ENCODE measurements around the gene OAS2.
A peak's percentile ranks its signal among the peaks of the same experiment; 100 is the strongest.

Gene OAS2

DNA sequence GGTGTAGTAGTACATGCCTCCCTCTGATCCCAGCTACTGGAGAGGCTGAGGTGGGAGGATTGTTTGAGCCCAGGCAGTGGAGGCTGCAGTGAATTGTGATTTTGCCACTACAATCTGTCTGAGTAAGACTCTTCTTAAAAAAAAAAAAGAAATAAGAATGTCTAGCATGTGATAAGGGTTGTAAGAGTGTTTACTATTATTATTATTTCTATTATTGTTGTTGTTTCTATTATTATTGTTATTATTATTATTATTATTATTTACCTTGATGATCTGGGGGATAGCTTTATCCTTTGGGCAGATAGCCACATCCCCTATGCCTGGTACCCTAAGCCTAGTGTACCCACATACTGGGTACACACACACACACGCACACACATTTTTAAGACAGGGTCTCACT is 35.7 kb upstream of the OAS2 start:
- no peak overlapping the region for H2BK5ac ChIP-seq (ENCODE audit: low read depth, low read length, poor library complexity)
- no peak overlapping the region for H2BK12ac ChIP-seq (ENCODE audit: low read length)
- no peak overlapping the region for H4K12ac ChIP-seq (ENCODE audit: low read depth, low read length)
- H3K79me2 ChIP-seq (ENCODE audit: control insufficient read depth, insufficient read depth, low read length, poor library complexity) = no peaks in the 10 kb centered on the region
- no peak overlapping the region for H2AFZ ChIP-seq (ENCODE audit: insufficient read depth, low read length, poor library complexity)
- H3K23ac ChIP-seq (ENCODE audit: low read length) = no peak overlapping the region
- H3K4me2 ChIP-seq (ENCODE audit: low read length) = no peak overlapping the region
- H3K9me3 ChIP-seq (ENCODE audit: insufficient read depth, low read depth, low read length) = no peaks in the 10 kb centered on the region
- H3K4me3 ChIP-seq (ENCODE audit: low read depth, low read length) = no peak overlapping the region
- no peak overlapping the region for H2BK120ac ChIP-seq (ENCODE audit: insufficient read depth, low read length, poor library complexity)
- H3K14ac ChIP-seq (ENCODE audit: low read length) = no peak overlapping the region
- H3K27me3 ChIP-seq (ENCODE audit: insufficient read depth, low read length) = peaks cover 4% of the 10 kb centered on the region
- H4K91ac ChIP-seq (ENCODE audit: low read depth, low read length) = no peak overlapping the region
- no peaks in the 10 kb centered on the region for H3K36me3 ChIP-seq (ENCODE audit: control insufficient read depth in 1 of 2, insufficient read depth in 2 of 2, low read length in 2 of 2)
- no peak overlapping the region for H3K18ac ChIP-seq (ENCODE audit: low read length)
- no peaks in the 10 kb centered on the region for H3K79me1 ChIP-seq (ENCODE audit: low read length)
- no peak overlapping the region for H3K9ac ChIP-seq (ENCODE audit: low read length)
- H2AK5ac ChIP-seq (ENCODE audit: low read length) = no peak overlapping the region
- no peak for DNase-seq
- no peak overlapping the region for H3K27ac ChIP-seq (ENCODE audit: low read depth, low read length)
- WGBS (ENCODE audit: extremely low coverage, insufficient coverage, insufficient read length) = no CpG with 5 or more reads among the region's 1 CpG
- no peak overlapping the region for H4K8ac ChIP-seq (ENCODE audit: low read depth, low read length)
- no peak overlapping the region for H3K4ac ChIP-seq (ENCODE audit: low read depth, low read length)
- no peaks in the 10 kb centered on the region for H3K4me1 ChIP-seq (ENCODE audit: control insufficient read depth in 1 of 2, insufficient read depth in 2 of 2, low read length in 2 of 2)

DNA sequence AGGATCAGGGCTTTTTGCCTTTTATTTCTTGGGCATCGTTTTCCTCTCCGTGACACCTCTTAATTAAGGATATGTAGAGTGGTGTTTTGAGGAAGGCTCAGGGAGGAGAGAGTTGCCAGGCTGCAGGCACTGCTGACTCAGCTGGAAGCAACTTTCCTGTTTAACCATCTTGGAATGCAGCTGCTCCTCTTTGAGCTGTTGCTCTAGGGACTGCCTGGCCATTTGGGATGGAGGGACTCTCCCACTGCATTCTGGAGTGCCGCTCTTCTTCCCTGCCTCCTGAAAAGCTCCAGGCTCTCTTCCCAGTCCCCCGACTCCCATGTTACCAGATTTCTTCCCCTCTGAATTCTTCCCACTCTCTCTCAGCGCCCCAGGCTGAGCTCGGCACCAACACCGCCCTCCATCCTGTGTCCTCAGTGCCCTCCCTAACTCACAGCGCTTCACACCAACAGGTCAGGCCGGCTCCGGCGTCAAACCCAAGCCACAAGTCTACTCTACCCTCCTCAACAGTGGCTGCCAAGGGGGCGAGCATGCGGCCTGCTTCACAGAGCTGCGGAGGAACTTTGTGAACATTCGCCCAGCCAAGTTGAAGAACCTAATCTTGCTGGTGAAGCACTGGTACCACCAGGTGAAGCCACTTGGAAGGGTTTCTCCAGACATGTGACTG is 34.2 kb upstream of the OAS2 start:
- Histone ChIP-seq H3K79me1 (ENCODE audit: low read length) (no peaks in the 10 kb centered on the region), H3K9me3 (ENCODE audit: insufficient read depth, low read depth, low read length) (no peaks in the 10 kb centered on the region), H3K27ac (ENCODE audit: low read depth, low read length) (no peak overlapping the region), H4K8ac (ENCODE audit: low read depth, low read length) (no peak overlapping the region), H3K79me2 (ENCODE audit: control insufficient read depth, insufficient read depth, low read length, poor library complexity) (no peaks in the 10 kb centered on the region), H3K4me3 (ENCODE audit: low read depth, low read length) (no peak overlapping the region), H2AFZ (ENCODE audit: insufficient read depth, low read length, poor library complexity) (no peak overlapping the region), H3K4ac (ENCODE audit: low read depth, low read length) (no peak overlapping the region), H4K91ac (ENCODE audit: low read depth, low read length) (no peak overlapping the region), H3K18ac (ENCODE audit: low read length) (no peak overlapping the region), H3K27me3 (ENCODE audit: insufficient read depth, low read length) (no peaks in the 10 kb centered on the region), H3K36me3 (ENCODE audit: control insufficient read depth in 1 of 2, insufficient read depth in 2 of 2, low read length in 2 of 2) (no peaks in the 10 kb centered on the region), H2AK5ac (ENCODE audit: low read length) (no peak overlapping the region), H3K4me1 (ENCODE audit: control insufficient read depth in 1 of 2, insufficient read depth in 2 of 2, low read length in 2 of 2) (no peaks in the 10 kb centered on the region), H3K9ac (ENCODE audit: low read length) (no peak overlapping the region), H2BK5ac (ENCODE audit: low read depth, low read length, poor library complexity) (no peak overlapping the region), H3K23ac (ENCODE audit: low read length) (no peak overlapping the region), H3K4me2 (ENCODE audit: low read length) (no peak overlapping the region), H3K14ac (ENCODE audit: low read length) (no peak overlapping the region), H2BK120ac (ENCODE audit: insufficient read depth, low read length, poor library complexity) (no peak overlapping the region), H2BK12ac (ENCODE audit: low read length) (no peak overlapping the region), H4K12ac (ENCODE audit: low read depth, low read length) (no peak overlapping the region)
- WGBS (ENCODE audit: extremely low coverage, insufficient coverage, insufficient read length) = no CpG with 5 or more reads among the region's 15 CpGs
- DNase-seq = peak in 1 of 2 donors; percentile 20

DNA sequence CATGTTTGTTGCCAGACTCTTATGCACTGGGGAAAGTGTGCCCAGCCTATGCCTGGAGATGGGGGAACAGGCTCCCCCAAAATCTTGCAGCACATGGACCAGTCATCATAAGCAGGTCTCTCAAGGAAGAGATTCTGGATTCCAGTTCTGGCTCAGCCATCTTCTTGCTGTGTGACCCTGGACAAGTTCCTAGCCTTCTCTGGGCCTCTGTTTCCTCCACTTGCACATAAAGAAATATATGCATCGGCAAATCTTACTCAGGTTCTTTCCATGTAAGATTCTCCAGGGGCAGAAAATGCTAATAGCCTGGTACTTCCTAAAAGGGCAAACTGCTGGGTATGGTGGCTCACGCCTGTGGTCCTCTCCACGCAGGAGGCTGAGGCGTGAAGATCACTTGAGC is 32.8 kb upstream of the OAS2 start:
- H3K36me3 ChIP-seq (ENCODE audit: control insufficient read depth in 1 of 2, insufficient read depth in 2 of 2, low read length in 2 of 2) = no peaks in the 10 kb centered on the region
- no peak overlapping the region for H2AFZ ChIP-seq (ENCODE audit: insufficient read depth, low read length, poor library complexity)
- H3K79me2 ChIP-seq (ENCODE audit: control insufficient read depth, insufficient read depth, low read length, poor library complexity) = no peaks in the 10 kb centered on the region
- no peak overlapping the region for H4K12ac ChIP-seq (ENCODE audit: low read depth, low read length)
- no peak overlapping the region for H2BK12ac ChIP-seq (ENCODE audit: low read length)
- H3K4ac ChIP-seq (ENCODE audit: low read depth, low read length) = no peak overlapping the region
- no peak overlapping the region for H3K9ac ChIP-seq (ENCODE audit: low read length)
- no CpG with 5 or more reads among the region's 4 CpGs for WGBS (ENCODE audit: extremely low coverage, insufficient coverage, insufficient read length)
- no peak overlapping the region for H3K4me3 ChIP-seq (ENCODE audit: low read depth, low read length)
- H3K23ac ChIP-seq (ENCODE audit: low read length) = no peak overlapping the region
- H3K79me1 ChIP-seq (ENCODE audit: low read length) = no peaks in the 10 kb centered on the region
- H2AK5ac ChIP-seq (ENCODE audit: low read length) = no peak overlapping the region
- H3K14ac ChIP-seq (ENCODE audit: low read length) = no peak overlapping the region
- H4K91ac ChIP-seq (ENCODE audit: low read depth, low read length) = no peak overlapping the region
- H3K4me2 ChIP-seq (ENCODE audit: low read length) = no peak overlapping the region
- H3K4me1 ChIP-seq (ENCODE audit: control insufficient read depth in 1 of 2, insufficient read depth in 2 of 2, low read length in 2 of 2) = no peaks in the 10 kb centered on the region
- H2BK120ac ChIP-seq (ENCODE audit: insufficient read depth, low read length, poor library complexity) = no peak overlapping the region
- no peak overlapping the region for H4K8ac ChIP-seq (ENCODE audit: low read depth, low read length)
- H3K18ac ChIP-seq (ENCODE audit: low read length) = no peak overlapping the region
- H3K27ac ChIP-seq (ENCODE audit: low read depth, low read length) = no peak overlapping the region
- no peaks in the 10 kb centered on the region for H3K9me3 ChIP-seq (ENCODE audit: insufficient read depth, low read depth, low read length)
- DNase-seq = no peak
- no peak overlapping the region for H2BK5ac ChIP-seq (ENCODE audit: low read depth, low read length, poor library complexity)
- no peaks in the 10 kb centered on the region for H3K27me3 ChIP-seq (ENCODE audit: insufficient read depth, low read length)

DNA sequence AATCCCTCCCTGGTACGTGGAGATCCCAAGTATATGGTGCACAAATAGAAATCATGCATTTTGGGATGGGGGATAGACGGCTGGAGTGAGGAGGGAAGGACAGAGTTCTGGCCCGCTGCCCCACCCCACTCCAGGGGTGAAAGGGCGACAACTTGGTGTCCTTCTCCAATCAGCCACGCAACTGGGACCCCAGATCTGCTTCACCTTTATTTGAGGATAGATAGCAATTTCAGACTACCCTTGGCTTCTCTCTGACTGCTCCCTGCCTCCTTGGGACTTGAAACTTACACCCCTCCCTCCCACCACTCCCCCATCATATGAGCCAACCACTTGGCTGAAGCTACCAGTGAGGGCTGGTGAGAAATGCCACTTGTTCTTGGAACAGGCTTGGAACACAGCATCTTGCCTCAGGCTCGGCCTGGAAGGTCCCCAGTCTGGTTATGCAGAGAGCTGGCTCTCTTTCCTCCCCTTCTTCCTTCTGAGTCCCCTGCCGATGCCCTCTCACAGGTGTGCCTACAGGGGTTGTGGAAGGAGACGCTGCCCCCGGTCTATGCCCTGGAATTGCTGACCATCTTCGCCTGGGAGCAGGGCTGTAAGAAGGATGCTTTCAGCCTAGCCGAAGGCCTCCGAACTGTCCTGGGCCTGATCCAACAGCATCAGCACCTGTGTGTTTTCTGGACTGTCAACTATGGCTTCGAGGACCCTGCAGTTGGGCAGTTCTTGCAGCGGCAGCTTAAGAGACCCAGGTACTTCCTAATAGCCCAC is 31.9 kb upstream of the OAS2 start:
- no peak overlapping the region for H3K4me3 ChIP-seq (ENCODE audit: low read depth, low read length)
- no peak overlapping the region for H2BK5ac ChIP-seq (ENCODE audit: low read depth, low read length, poor library complexity)
- H3K79me2 ChIP-seq (ENCODE audit: control insufficient read depth, insufficient read depth, low read length, poor library complexity) = no peaks in the 10 kb centered on the region
- H2AFZ ChIP-seq (ENCODE audit: insufficient read depth, low read length, poor library complexity) = no peak overlapping the region
- H3K4me2 ChIP-seq (ENCODE audit: low read length) = no peak overlapping the region
- no peak overlapping the region for H3K14ac ChIP-seq (ENCODE audit: low read length)
- H3K36me3 ChIP-seq (ENCODE audit: control insufficient read depth in 1 of 2, insufficient read depth in 2 of 2, low read length in 2 of 2) = no peaks in the 10 kb centered on the region
- no peak overlapping the region for H3K9ac ChIP-seq (ENCODE audit: low read length)
- no peak overlapping the region for H4K91ac ChIP-seq (ENCODE audit: low read depth, low read length)
- no peak overlapping the region for H2BK120ac ChIP-seq (ENCODE audit: insufficient read depth, low read length, poor library complexity)
- H4K8ac ChIP-seq (ENCODE audit: low read depth, low read length) = no peak overlapping the region
- no peak overlapping the region for H2BK12ac ChIP-seq (ENCODE audit: low read length)
- DNase-seq = no peak
- H3K9me3 ChIP-seq (ENCODE audit: insufficient read depth, low read depth, low read length) = no peaks in the 10 kb centered on the region
- H4K12ac ChIP-seq (ENCODE audit: low read depth, low read length) = no peak overlapping the region
- no peak overlapping the region for H2AK5ac ChIP-seq (ENCODE audit: low read length)
- H3K27ac ChIP-seq (ENCODE audit: low read depth, low read length) = no peak overlapping the region
- H3K4me1 ChIP-seq (ENCODE audit: control insufficient read depth in 1 of 2, insufficient read depth in 2 of 2, low read length in 2 of 2) = no peaks in the 10 kb centered on the region
- no peaks in the 10 kb centered on the region for H3K79me1 ChIP-seq (ENCODE audit: low read length)
- H3K27me3 ChIP-seq (ENCODE audit: insufficient read depth, low read length) = no peaks in the 10 kb centered on the region
- no peak overlapping the region for H3K18ac ChIP-seq (ENCODE audit: low read length)
- WGBS (ENCODE audit: extremely low coverage, insufficient coverage, insufficient read length) = no CpG with 5 or more reads among the region's 14 CpGs
- no peak overlapping the region for H3K23ac ChIP-seq (ENCODE audit: low read length)
- no peak overlapping the region for H3K4ac ChIP-seq (ENCODE audit: low read depth, low read length)

All from trophoblast cell (in vitro differentiated cells and primary cell).